CD4-positive, alpha-beta T cell treated with Interleukin-2 at 100 ng/mL for 4 hours (primary cell): ENCODE data around the gene C16orf89.

Experiments
- DNase-seq: peaks from one replicate; pipeline ENCODE4 v3.0.0-alpha.2; 2020; ENCODE audit warnings: low spot score

C16orf89 gene

GRCh38 chr16:5027575-5028235 is 38.1 kb downstream of the C16orf89 start:
- DNase-seq, result no peak

- no peak for DNase-seq
Measured at GRCh38 chr16:5027086-5027485, 38.7 kb downstream of the C16orf89 start.

GRCh38 chr16:5026664-5027063 is 39.1 kb downstream of the C16orf89 start:
- DNase-seq, result no peak

- no peak for DNase-seq
Measured at GRCh38 chr16:5025171-5025632, 40.6 kb downstream of the C16orf89 start.

GRCh38 chr16:5024632-5025031 is 41.1 kb downstream of the C16orf89 start:
- DNase-seq, result no peak

GRCh38 chr16:5022521-5022920 is 43.2 kb downstream of the C16orf89 start:
- DNase-seq, result no peak

GRCh38 chr16:5020551-5020950 is 45.2 kb downstream of the C16orf89 start:
- DNase-seq, result no peak

- no peak for DNase-seq
Measured at GRCh38 chr16:5019775-5020174, 46.0 kb downstream of the C16orf89 start.

GRCh38 chr16:5018793-5019192 is 47.0 kb downstream of the C16orf89 start:
- no peak for DNase-seq

- DNase-seq, result no peak
Measured at GRCh38 chr16:5017678-5017969, 48.1 kb downstream of the C16orf89 start.

- no peak for DNase-seq
Measured at GRCh38 chr16:5016967-5017677, 48.6 kb downstream of the C16orf89 start.

- DNase-seq, result no peak
Measured at GRCh38 chr16:5015887-5016286, 49.9 kb downstream of the C16orf89 start.

GRCh38 chr16:5015351-5015750 is 50.4 kb downstream of the C16orf89 start:
- no peak for DNase-seq

GRCh38 chr16:5012887-5013286 is 52.9 kb downstream of the C16orf89 start:
- no peak for DNase-seq

- DNase-seq, result no peak
Measured at GRCh38 chr16:5011637-5012036, 54.1 kb downstream of the C16orf89 start.

- no peak for DNase-seq
Measured at GRCh38 chr16:5010576-5011329, 55.0 kb downstream of the C16orf89 start.

- DNase-seq, result no peak
Measured at GRCh38 chr16:5008311-5008731, 57.4 kb downstream of the C16orf89 start.

GRCh38 chr16:5007256-5007655 is 58.5 kb downstream of the C16orf89 start:
- DNase-seq, result no peak

GRCh38 chr16:5006348-5007193 is 59.2 kb downstream of the C16orf89 start:
- DNase-seq, result no peak

- no peak for DNase-seq
Measured at GRCh38 chr16:5005916-5006315, 59.8 kb downstream of the C16orf89 start.

GRCh38 chr16:5004311-5004710 is 61.4 kb downstream of the C16orf89 start:
- no peak for DNase-seq

- DNase-seq, result no peak
Measured at GRCh38 chr16:5003828-5004227, 61.9 kb downstream of the C16orf89 start.
